HG03066 (cell line): ENCODE results near the gene SATB2.

ENCODE experiments used
- ATAC-seq: cut with Tn5 transposase; IDR thresholded peaks from one replicate; pipeline ENCODE4 v1.9.1; 2021; ENCODE audit warnings: low read depth; ENCODE audit not compliant: unreplicated experiment

SATB2 gene

DNA sequence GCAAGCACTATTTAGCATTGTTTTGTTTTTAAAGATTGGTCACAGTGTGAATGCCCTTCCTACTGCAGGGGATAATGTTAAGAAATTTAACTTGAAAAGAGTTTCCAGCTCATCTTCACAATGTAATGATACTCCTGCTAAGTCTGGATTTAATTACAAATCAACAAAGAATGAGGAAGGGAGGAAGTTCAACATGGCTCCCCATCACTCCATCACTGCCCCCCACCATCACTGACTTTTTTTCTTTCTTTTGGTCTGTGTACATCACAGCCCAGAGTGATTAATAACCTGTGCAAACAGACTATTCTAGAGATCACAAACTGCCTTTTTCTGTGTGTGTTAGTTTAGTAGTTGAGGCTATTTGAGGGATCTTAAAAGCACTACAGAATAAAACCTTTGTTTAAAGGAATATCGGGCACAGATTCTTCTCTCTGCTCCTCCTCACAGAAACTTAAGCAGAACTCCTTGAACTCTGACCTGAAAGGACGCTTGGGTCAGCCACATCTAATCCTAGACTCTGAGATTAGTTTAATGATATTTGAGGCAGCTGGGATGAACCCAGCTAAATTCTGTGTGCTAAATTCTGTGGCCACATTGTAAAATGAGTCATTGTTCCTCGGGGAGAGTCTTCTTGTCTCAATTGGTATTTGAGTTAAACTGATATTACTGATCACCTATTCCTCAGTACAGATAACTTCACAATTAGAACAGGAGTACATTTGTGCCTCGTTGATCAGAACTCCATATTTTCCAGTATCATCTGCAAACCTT is 47.8 kb downstream of the SATB2 start:
- no peak for ATAC-seq

DNA sequence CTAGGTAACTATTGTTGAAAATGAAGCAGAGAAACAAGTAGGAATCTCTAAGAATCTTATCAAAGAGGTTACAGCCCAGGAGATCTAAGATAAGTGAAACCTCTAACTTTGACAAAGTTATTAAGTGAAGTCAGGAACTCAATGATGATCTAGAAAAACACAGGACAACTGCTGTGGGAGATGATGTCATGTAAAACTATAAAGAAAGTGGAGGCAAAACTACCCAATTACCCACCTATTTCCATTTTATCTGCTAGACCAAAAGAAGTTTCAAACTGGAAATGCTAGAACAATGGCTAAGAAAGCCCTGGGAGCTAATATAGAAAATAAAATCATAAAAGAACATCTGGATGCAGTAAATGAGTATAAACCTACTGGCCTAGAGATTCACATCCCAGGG is 50.3 kb downstream of the SATB2 start:
- ATAC-seq: no peak

DNA sequence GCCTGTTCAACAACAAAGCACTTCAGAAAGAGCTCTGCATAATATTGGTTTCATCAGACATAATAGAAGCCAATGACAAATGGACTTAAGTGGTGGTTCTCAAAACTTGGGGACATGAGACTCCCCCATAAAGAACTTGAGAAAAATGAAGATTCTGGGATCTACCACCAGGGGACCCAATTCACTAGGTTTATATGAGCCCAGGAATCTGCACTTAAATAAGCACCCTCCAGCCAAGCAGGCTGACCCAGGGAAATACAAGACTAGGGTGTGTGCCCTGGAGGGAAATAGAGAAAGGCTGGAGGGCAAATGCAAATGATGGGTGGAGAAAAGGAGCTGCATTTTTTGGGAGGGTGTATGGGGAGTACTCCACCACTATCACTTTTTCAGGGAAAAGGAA is 52.5 kb downstream of the SATB2 start:
- no peak for ATAC-seq

DNA sequence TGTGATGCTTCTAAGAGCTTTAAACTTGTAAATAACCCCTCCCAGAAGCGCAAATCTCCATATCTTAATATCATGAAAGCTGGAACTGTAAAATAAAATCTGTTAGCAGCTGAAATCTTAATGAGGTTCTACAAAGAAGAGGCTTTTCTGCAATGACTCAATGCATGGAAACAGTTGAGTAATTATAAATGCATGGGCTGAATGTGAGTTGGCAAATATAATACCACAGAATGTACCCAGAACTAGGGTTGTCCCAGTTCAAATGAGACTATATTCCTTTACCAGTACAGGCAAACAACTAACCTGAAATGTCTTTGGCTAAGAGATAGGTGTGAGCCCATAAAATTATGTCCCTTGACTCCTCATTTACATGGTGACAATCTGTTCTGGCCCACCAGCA is 52.9 kb downstream of the SATB2 start:
- no peak for ATAC-seq

DNA sequence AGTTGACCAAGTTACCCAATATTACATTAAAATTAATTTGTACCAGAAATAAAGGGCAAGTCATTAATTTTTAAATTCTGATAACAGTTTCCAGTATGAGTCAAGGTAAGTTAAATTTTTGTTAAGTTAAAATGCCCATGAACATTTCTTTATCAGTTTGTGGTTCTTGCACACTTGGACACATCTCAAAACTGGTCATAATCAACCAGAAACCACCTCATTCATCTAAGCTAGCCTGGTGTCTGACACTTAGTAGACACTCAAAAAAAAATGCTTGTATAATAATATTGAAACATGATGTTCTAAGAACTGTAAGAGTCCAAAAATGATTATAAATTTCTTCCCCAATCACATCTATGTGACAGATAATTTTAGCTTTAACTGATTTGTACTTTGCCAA is 62.4 kb downstream of the SATB2 start:
- ATAC-seq: no peak

DNA sequence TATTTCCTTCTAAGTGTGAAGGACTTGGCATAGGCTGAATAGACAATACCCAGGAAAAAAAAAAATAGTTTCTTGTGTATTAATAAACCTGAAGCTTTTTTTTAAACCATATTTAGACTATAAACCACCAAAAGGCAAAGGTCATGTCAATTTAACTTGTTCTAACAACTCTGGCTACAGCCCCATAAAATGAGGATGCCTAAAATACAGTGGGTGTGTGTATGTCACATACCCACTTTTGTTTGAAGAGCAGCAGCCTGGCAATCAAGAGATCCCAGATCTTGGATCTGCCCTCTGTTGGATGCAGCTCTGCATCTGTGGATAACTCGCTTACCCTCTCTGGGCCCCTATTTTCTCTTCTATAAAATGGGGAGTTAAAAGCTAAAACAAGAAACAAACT is 65.4 kb downstream of the SATB2 start:
- no peak for ATAC-seq

DNA sequence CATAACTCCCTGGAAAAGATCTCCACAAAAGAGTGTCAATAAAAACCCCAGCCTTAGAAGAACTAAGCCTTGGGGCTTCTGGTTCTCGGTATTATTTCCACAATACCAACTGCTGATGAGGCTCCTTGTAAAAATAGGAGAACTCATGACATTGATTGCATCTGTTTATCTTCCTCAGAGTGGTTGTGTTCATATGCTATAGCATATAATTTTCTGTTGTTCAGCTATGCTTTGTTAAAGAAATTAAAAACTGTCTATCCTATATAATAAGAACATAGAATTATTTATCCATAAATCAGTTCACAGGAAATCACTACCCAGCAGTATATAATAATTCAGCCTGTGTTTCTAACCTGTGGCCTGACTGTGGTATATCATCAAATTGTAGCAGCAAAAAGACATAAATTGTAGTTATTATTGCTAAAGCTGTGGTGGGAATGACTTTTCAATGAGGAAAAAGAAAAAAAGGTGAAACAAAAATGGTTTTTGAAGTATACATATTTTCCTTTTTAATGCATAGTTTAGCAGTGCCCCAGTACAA is 68.9 kb downstream of the SATB2 start:
- no peak for ATAC-seq

DNA sequence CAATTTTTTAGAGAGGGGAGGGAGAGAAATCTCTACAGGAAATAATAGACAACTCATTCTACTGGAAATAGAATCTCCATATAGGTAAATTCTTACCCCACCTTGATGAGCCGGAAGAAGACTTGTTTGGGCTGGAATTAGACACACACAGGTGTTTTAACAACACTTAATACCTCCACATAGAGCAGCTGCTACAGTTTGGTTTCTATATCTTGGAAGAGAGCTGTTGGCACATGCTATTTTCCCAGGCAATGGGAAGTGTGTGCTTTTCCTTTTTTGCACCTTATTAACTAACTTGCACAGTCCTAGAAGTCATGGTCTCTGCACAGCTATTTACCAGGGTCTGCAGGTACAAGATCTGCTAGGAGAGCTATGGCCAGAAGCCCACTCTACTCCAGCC is 73.7 kb downstream of the SATB2 start:
- no peak for ATAC-seq

DNA sequence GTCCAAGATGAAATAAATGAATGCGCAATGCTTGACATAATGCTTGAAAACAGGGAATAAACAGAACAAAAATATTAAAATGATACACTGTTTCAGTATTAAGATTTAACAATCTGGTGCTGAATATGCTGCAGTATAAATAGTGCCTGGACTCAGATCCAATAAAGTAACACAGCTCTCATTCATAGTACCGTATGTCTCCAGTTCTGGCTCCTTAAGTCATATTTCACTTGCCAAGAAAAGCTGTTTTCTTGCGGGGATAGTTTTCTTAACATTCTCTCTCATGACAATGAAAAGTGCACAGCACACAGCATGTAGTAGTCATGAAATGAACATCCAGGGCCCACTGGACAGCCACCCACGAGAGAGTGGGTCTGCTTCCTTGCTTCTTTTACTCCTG is 74.7 kb downstream of the SATB2 start:
- ATAC-seq: no peak

DNA sequence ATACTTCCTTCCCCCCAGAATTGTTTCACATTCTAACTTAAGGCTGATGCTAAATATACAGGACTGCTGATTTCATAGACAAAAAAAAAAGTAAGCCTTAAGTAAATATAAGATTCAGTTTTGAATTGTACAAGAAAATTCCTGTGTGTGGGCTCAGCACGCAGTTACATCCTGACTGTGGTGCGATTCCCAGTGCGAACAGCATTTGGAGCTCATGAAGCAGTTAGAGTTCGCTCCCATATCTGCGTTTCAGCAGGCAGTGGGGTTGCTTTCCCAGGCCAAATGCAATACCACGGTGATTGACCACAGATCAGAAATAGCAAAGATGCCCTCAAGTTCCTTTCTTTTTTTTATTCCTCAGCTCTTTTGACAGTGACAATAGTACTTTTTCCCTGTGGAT is 75.6 kb downstream of the SATB2 start:
- no peak for ATAC-seq

DNA sequence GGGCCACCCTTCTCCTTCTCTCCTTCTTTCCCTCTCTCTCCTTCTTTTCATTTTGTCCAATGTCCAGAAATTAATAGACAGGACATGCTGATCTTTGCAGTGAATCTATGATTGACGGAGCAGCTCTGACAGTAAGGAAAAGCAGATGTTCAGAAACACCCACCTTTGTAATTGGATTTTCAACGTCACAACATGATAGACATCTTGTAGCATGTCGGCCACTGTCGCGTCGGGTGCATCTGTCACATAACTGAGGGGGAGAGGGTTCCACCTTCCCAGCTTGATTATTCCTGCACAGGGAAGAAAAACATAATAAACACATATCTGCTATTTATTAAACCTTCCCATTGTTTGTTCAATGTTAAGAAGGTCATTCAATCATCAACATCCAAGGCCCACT is 76.2 kb downstream of the SATB2 start:
- no peak for ATAC-seq

DNA sequence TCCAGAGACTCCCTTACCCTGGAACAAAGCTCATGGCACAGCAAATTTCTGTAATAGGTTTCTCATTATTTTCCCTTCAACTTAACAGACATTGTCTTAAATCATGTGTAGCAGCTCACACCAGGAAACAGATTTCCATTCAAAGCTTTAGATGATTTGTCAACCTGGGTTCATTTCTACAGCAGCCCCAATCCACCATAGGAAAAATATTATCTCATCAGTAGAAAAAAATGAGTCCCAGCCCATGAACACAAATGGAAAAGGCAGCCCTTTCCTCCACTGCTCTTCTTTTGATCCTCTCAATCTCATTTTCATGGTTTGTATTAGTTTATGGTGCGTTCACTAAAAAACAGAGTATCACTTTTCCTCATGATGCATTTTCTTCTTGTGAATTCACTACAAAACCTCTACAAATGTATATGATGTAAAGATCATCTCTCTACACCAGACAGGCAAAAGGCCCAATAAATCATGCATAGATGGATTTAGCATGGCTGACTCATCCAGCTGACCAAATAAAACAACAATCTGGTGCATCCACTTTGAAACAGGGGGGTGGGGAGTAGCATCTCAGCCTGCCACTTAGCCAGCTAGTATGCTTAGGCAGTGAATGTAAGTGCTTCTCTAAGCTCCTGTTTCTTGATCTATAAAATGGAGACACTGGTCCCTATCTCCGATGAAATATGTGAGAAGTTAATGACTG is 78.6 kb downstream of the SATB2 start:
- ATAC-seq: no peak

DNA sequence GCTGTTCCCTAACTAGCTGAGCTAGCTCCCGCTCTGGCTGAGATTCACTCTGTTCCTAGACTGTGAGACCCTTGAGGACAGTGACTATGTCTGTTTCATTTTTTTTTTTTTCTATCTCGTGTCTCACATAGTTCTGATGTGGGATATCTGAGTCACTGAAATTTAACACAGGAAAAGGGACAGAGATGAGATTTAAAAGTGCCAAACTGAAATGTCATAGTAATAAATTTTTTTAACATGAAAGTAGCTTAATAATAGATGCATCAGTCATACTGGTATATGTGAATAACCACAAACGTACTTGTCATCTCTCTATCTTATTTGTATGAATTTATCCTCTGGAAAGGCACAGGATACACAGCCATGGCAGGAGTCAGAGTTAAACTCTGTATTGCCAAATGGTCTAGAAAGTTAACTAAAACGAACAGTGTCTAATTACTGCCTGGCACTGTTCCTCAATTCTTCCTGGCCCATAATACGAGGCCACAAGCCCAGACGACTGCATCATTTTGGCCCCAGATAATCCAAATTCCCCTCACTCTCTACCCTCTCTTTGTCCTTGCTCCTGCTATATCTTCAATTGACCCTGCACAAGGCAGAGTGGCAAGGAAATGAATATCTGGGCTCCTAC is 87.5 kb downstream of the SATB2 start:
- ATAC-seq: no peak

DNA sequence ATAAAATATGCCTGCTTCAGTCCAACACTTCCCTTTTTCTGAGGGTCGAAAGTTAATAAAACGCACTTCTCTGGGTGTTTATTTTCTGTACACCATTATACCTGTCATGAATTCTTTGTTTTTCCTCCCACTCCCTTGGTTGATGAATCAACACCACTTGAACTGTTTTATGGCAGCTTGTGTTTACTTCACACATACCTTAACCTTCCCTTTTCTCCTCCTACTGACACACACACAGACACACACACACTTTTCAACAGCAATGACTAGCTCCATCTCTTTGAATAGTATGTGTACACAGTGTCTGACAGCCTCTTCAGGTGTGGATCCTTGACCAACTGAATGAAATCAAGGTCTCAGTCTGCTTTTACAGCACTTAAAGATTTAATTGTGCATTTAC is 91.3 kb downstream of the SATB2 start:
- ATAC-seq: no peak

DNA sequence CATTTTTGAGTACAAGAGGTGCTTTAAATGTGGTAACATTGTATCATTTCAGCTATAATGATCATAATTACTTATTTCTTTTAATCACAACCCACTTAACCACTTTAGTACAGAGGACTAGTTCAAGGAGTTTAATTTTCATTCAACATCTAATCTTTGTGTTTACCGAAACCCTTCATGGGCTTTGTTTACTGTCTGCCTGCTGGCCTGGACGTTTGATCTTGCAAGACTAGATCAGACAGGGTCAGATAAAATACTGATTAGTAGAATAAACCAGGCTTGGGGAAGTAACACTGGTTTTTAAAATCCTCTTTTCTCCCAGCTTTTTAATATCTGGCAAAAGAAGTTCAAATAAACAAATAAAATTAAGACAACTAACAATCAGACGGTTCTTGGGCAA is 93.6 kb downstream of the SATB2 start:
- ATAC-seq: no peak

DNA sequence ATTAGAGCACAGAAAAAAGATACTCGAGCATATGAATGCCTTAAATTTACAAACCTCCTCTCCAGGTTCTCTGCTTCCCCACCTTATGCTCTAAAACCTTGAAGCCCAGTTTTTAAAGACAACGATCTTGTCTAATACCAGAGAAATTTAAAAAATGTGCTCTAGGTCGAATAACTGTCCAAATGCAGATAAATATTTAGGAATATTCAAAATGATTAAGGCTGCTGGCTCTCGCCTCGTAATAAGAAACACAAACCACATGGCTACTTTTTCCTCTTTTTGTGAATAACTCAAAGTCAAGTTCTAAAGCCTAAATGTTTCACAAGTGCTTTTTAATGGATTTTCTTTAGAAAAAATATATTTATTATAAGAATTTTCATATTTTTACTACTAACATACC is 101.3 kb downstream of the SATB2 start:
- no peak for ATAC-seq

DNA sequence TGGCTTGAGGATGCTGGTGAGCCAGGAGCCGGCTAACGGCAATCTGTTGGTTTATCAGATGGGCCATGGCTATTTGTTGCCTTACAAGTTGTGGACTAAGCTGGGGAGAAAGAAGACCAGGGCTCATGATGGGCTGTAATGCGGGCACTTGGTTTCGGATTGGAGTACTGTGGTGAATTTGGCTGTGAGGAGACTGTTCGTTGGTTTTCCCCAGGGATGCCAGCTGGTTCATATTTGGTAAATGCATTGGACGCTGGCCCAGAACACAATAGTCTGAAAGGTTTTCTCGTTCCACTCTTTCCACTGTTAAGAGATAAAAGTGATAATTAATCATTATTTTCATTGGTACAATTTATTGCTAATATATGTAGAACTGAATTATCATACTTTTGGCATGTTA is 108.9 kb downstream of the SATB2 start:
- no peak for ATAC-seq

DNA sequence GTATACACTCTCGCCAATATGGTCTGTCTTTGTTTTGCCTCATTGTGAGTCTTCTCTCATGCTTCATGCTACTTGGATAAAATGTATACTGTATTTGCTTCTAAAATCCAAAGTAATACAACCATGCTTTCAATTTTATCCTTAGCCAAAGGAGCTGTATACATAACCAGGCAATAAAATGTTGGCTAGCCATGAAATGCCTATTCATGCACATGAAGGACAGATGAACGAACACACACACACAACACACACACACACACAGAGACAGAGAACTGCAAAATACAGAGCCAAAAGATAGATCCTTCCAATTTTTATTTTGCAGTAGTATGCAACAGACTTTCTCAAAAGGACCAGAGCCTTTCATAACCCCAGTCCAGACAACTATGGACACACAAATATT is 113.7 kb downstream of the SATB2 start:
- ATAC-seq: no peak

DNA sequence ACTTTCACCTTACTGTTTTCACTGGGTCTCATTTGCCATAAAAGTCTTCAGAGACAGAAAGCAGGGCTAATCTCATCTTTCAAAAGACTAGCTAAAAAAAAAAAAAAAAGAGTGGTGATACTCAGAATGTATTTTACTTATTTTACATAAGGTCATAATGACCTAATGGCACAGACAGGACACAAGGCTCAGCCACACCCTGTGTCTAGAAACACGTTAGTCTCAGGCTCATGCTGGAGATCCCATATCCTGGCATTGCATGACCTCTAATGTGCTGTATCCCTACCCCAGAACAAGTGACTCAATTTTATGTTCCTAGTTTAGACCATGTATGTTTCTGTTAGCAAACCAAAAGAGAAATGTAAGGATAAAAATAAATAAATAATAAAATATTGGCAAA is 115.4 kb downstream of the SATB2 start:
- ATAC-seq: no peak

DNA sequence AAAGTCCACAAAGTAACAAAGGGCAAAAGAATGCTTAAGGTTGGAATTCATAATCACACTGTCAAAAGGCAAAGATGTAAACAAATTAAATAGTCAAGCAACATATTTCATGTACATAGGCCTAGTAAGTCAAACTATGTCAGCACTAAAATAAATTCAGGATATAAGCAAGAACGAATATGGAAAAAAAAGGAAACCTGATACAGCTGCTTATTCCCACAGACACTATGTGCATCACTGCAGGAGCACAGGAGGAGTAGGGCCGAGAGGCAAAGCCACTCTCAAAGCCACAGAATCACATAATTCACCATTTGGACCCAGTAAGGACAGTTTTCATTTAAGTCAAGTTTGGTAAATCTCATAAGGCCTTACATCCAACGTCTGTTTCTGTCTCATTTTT is 116.6 kb downstream of the SATB2 start:
- no peak for ATAC-seq

DNA sequence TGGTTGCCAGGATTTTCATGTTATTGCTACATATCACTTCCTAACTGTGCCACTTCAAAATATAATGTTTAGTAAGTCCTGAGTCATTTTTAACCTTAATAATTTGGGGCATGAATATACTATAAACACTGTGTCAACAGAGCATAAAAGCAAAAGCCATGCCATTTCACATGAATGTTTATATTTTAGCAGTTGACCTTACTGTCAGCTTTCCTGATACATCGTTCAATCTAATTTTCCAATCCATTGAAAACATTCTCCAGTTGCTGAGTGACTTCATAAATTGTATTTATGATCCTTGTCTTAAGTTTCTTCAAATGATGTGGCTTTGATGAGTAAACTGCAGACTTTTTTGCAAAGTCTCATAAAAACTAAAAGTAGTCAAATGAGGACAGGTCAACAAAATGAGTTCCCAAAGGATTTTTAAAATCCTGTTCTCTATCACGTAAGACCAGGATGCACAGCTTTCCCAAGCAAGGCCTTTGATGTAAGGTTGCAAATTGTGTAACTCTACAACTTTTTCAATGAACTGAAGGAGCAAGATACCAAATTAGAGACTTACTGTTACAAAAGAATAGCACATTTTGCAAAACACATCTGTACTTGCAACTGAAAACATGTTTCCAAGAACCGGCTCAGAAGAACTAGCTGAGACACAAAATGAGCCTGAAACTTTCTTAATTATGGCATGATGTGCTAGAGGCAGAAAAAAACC is 117.7 kb downstream of the SATB2 start:
- no peak for ATAC-seq
